WTC11 (cell line): Measurements from ENCODE around the gene TMIGD1.

ENCODE experiments used
- CBFB ChIP-seq: sonication (generic); formaldehyde crosslinking; IDR thresholded peaks from 2 replicates; pipeline ENCODE4 v1.8.1; 2022; ENCODE audit warnings: mild to moderate bottlenecking, low read depth, missing genetic modification reagents
- CREM ChIP-seq: sonication (generic); formaldehyde crosslinking; IDR thresholded peaks from 2 replicates; pipeline ENCODE4 v1.8.1; 2022; ENCODE audit warnings: mild to moderate bottlenecking, missing genetic modification reagents, moderate library complexity
- ESRRA ChIP-seq: sonication (generic); formaldehyde crosslinking; IDR thresholded peaks from 2 replicates; pipeline ENCODE4 v1.8.1; 2022; ENCODE audit warnings: mild to moderate bottlenecking, missing genetic modification reagents, borderline replicate concordance
- JUN ChIP-seq: sonication (generic); formaldehyde crosslinking; IDR thresholded peaks from 2 replicates; pipeline ENCODE4 v1.8.0; 2023; ENCODE audit warnings: mild to moderate bottlenecking, missing genetic modification reagents
- SMAD3 ChIP-seq: sonication (generic); formaldehyde crosslinking; IDR thresholded peaks from 2 replicates; pipeline ENCODE4 v1.8.0; 2022; ENCODE audit warnings: missing genetic modification reagents, mild to moderate bottlenecking, borderline replicate concordance
- TP53 ChIP-seq: sonication (generic); formaldehyde crosslinking; IDR thresholded peaks from 2 replicates; pipeline ENCODE4 v1.8.1; 2023; ENCODE audit warnings: mild to moderate bottlenecking, missing genetic modification reagents
- ZNF138 ChIP-seq: sonication (generic); formaldehyde crosslinking; conservative IDR thresholded peaks from 2 replicates; pipeline ENCODE4 v1.8.1; 2022; ENCODE audit warnings: mild to moderate bottlenecking, moderate library complexity, missing genetic modification reagents
- ZNF671 ChIP-seq: fragments of 250-450 bp; sonication (Bioruptor Pico); IDR thresholded peaks from 2 replicates; pipeline ENCODE4 v1.8.0; 2021; ENCODE audit warnings: mild to moderate bottlenecking
- TF ChIP-seq, protein P1 (sequence below): fragments of 200-600 bp; IDR thresholded peaks from 2 replicates; pipeline ENCODE4 v1.8.0; 2022; ENCODE audit warnings: antibody characterized with exemption
- TF ChIP-seq, protein P2 (sequence below): sonication (generic); formaldehyde crosslinking; IDR thresholded peaks from 2 replicates; pipeline ENCODE4 v1.8.1; 2022; ENCODE audit warnings: low read depth, mild to moderate bottlenecking, moderate library complexity, missing genetic modification reagents, borderline replicate concordance
- TF ChIP-seq, protein P3 (sequence below): sonication (generic); formaldehyde crosslinking; IDR thresholded peaks from 2 replicates; pipeline ENCODE4 v1.8.0; 2022; ENCODE audit warnings: mild to moderate bottlenecking, missing genetic modification reagents
- TF ChIP-seq, protein P4 (sequence below): fragments of 250-450 bp; sonication (Bioruptor Pico); IDR thresholded peaks from 2 replicates; pipeline ENCODE4 v1.9.0; 2021; ENCODE audit warnings: moderate library complexity, mild to moderate bottlenecking, inconsistent platforms, borderline replicate concordance
- TF ChIP-seq, protein P5 (sequence below): fragments of 250-450 bp; sonication (Bioruptor Pico); IDR thresholded peaks from 2 replicates; pipeline ENCODE4 v1.9.0; 2021; ENCODE audit warnings: mild to moderate bottlenecking
- TF ChIP-seq, protein P6 (sequence below): sonication (generic); formaldehyde crosslinking; IDR thresholded peaks from 2 replicates; pipeline ENCODE4 v1.8.0; 2023; ENCODE audit warnings: missing genetic modification reagents

DNA sequence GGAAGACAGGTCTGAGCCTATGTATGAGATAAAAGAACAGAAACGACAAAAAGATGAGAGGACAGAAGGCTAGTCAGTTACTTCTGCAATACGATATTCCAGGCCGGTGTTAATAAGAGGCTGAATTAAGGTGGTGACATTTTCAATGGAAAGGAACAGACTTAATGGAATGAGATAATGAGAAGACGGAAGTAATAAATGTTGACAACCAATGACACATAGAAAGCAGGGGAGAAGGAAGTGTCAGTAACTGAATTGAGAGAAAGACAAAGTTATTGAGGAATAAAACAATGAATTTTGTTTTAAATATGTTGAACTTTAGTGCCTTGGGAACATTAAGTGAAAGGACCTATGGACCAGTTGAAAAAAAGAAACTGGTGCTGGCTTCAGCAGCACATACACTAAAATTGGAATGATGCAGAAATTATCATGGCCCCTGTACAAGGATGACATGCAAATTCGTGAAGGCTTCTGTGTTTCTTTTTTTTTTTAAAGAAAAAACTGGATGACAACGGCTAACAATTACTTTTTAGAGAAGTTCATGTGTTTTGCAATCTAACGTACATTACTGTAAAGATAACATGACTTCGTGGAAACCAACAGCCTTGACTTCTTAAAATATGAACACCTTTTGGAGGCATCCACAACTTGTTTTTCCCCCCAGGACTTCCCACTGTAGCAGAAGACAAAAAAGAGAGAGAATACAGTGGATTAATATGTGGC is 26.4 kb upstream of the TMIGD1 start:
- TF ChIP-seq CBFB (CRISPR knock-in tag) (no peak), ZNF671 (CRISPR knock-in tag) (no peak), TP53 (no peak), ESRRA (CRISPR knock-in tag) (no peak), SMAD3 (CRISPR knock-in tag) (no peak), CREM (CRISPR knock-in tag) (no peak), JUN (no peak), ZNF138 (CRISPR knock-in tag) (no peak)
- TF ChIP-seq, protein P1, sequence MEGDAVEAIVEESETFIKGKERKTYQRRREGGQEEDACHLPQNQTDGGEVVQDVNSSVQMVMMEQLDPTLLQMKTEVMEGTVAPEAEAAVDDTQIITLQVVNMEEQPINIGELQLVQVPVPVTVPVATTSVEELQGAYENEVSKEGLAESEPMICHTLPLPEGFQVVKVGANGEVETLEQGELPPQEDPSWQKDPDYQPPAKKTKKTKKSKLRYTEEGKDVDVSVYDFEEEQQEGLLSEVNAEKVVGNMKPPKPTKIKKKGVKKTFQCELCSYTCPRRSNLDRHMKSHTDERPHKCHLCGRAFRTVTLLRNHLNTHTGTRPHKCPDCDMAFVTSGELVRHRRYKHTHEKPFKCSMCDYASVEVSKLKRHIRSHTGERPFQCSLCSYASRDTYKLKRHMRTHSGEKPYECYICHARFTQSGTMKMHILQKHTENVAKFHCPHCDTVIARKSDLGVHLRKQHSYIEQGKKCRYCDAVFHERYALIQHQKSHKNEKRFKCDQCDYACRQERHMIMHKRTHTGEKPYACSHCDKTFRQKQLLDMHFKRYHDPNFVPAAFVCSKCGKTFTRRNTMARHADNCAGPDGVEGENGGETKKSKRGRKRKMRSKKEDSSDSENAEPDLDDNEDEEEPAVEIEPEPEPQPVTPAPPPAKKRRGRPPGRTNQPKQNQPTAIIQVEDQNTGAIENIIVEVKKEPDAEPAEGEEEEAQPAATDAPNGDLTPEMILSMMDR = no peak
- TF ChIP-seq, protein P2, sequence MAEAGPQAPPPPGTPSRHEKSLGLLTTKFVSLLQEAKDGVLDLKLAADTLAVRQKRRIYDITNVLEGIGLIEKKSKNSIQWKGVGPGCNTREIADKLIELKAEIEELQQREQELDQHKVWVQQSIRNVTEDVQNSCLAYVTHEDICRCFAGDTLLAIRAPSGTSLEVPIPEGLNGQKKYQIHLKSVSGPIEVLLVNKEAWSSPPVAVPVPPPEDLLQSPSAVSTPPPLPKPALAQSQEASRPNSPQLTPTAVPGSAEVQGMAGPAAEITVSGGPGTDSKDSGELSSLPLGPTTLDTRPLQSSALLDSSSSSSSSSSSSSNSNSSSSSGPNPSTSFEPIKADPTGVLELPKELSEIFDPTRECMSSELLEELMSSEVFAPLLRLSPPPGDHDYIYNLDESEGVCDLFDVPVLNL (CRISPR knock-in tag) = no peak
- TF ChIP-seq, protein P3, sequence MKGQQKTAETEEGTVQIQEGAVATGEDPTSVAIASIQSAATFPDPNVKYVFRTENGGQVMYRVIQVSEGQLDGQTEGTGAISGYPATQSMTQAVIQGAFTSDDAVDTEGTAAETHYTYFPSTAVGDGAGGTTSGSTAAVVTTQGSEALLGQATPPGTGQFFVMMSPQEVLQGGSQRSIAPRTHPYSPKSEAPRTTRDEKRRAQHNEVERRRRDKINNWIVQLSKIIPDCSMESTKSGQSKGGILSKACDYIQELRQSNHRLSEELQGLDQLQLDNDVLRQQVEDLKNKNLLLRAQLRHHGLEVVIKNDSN (CRISPR knock-in tag) = no peak
- TF ChIP-seq, protein P4, sequence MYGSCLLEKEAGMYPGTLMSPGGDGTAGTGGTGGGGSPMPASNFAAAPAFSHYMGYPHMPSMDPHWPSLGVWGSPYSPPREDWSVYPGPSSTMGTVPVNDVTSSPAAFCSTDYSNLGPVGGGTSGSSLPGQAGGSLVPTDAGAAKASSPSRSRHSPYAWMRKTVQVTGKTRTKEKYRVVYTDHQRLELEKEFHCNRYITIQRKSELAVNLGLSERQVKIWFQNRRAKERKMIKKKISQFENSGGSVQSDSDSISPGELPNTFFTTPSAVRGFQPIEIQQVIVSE (CRISPR knock-in tag) = no peak
- TF ChIP-seq, protein P5, sequence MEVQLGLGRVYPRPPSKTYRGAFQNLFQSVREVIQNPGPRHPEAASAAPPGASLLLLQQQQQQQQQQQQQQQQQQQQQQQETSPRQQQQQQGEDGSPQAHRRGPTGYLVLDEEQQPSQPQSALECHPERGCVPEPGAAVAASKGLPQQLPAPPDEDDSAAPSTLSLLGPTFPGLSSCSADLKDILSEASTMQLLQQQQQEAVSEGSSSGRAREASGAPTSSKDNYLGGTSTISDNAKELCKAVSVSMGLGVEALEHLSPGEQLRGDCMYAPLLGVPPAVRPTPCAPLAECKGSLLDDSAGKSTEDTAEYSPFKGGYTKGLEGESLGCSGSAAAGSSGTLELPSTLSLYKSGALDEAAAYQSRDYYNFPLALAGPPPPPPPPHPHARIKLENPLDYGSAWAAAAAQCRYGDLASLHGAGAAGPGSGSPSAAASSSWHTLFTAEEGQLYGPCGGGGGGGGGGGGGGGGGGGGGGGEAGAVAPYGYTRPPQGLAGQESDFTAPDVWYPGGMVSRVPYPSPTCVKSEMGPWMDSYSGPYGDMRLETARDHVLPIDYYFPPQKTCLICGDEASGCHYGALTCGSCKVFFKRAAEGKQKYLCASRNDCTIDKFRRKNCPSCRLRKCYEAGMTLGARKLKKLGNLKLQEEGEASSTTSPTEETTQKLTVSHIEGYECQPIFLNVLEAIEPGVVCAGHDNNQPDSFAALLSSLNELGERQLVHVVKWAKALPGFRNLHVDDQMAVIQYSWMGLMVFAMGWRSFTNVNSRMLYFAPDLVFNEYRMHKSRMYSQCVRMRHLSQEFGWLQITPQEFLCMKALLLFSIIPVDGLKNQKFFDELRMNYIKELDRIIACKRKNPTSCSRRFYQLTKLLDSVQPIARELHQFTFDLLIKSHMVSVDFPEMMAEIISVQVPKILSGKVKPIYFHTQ (CRISPR knock-in tag) = no peak
- TF ChIP-seq, protein P6, sequence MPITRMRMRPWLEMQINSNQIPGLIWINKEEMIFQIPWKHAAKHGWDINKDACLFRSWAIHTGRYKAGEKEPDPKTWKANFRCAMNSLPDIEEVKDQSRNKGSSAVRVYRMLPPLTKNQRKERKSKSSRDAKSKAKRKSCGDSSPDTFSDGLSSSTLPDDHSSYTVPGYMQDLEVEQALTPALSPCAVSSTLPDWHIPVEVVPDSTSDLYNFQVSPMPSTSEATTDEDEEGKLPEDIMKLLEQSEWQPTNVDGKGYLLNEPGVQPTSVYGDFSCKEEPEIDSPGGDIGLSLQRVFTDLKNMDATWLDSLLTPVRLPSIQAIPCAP (CRISPR knock-in tag) = no peak
